PC-9 (cell line): ENCODE results near the gene KLHL25. TPM values are rescaled to one million over a fixed set of nuclear protein-coding genes. Genes with fewer than 3 reads are reported as not detected.

Experiments used
- BruUV-seq: library from RNA; stranded (reverse); fragments of 400-500 nt; replicated peaks from 2 replicates; lab custom pipeline; 2021; lab: Mats Ljungman, UMichigan
- CTCF ChIA-PET: fragments of 300-600 bp; sonication (Branson Sonifier 250); formaldehyde crosslinking; loops from one replicate; lab custom pipeline; 2022; ENCODE audit warnings: antibody characterized with exemption; lab: Charles Lee
- POLR2A ChIA-PET: fragments of 300-600 bp; sonication (Branson Sonifier 250); formaldehyde crosslinking; loops from one replicate; lab custom pipeline; 2022; ENCODE audit warnings: antibody characterized with exemption; ENCODE audit not compliant: unreplicated experiment; lab: Charles Lee
- DNase-seq, 2 experiments: peaks; one replicate each; pipeline versions ENCODE4 v3.0.0 to v3.0.0-alpha.2; 2015 to 2022; ENCODE audit warnings: mixed read lengths in 1 of 2
- H2AFZ ChIP-seq: fragments of 200-600 bp; sonication (generic); 2 replicates; pipeline ENCODE4 v1.8.1; 2017; ENCODE audit warnings: antibody characterized with exemption
- H3F3A ChIP-seq: fragments of 200-600 bp; sonication (generic); 2 replicates; pipeline ENCODE4 v1.8.1; 2017; ENCODE audit warnings: antibody characterized with exemption, mild to moderate bottlenecking, low read depth; ENCODE audit not compliant: insufficient read depth
- H3K27ac ChIP-seq: fragments of 200-600 bp; sonication (generic); 2 replicates; pipeline ENCODE4 v1.6.1; 2016; ENCODE audit warnings: mixed run types
- H3K27me3 ChIP-seq: fragments of 200-600 bp; sonication (generic); 2 replicates; pipeline ENCODE4 v1.6.1; 2016; ENCODE audit warnings: low read depth, mixed run types; ENCODE audit not compliant: insufficient read depth
- H3K36me3 ChIP-seq: fragments of 200-600 bp; sonication (generic); 2 replicates; pipeline ENCODE4 v1.6.1; 2016; ENCODE audit warnings: low read depth, mixed run types
- H3K4me1 ChIP-seq: fragments of 200-600 bp; sonication (generic); replicated peaks from 2 replicates; pipeline ENCODE4 v1.6.1; 2016; ENCODE audit warnings: mixed run types; ENCODE audit not compliant: insufficient read depth
- H3K4me2 ChIP-seq: fragments of 200-600 bp; sonication (generic); 2 replicates; pipeline ENCODE4 v1.6.1; 2017; ENCODE audit warnings: mixed run types
- H3K4me3 ChIP-seq: fragments of 200-600 bp; sonication (generic); 2 replicates; pipeline ENCODE4 v1.6.1; 2016; ENCODE audit warnings: mixed run types
- H3K79me2 ChIP-seq: fragments of 200-600 bp; sonication (generic); 2 replicates; pipeline ENCODE4 v1.6.1; 2017; ENCODE audit warnings: low read depth, mixed run types
- H3K9me2 ChIP-seq: fragments of 200-600 bp; sonication (generic); 2 replicates; pipeline ENCODE4 v1.8.1; 2017; ENCODE audit warnings: mild to moderate bottlenecking; ENCODE audit not compliant: insufficient read depth
- H3K9me3 ChIP-seq: fragments of 200-600 bp; sonication (generic); 2 replicates; pipeline ENCODE4 v1.8.1; 2016; ENCODE audit warnings: low read depth; ENCODE audit not compliant: insufficient read depth
- H4K20me1 ChIP-seq: fragments of 200-600 bp; sonication (generic); 2 replicates; pipeline ENCODE4 v1.8.1; 2017; ENCODE audit not compliant: insufficient read depth
- CTCF ChIP-seq: fragments of 200-600 bp; sonication (generic); conservative IDR thresholded peaks from 2 replicates; pipeline ENCODE4 v1.6.1; 2017; ENCODE audit warnings: mixed run types, antibody characterized with exemption, mild to moderate bottlenecking, moderate library complexity
- EZH2 ChIP-seq: fragments of 200-600 bp; sonication (generic); IDR thresholded peaks from 2 replicates; pipeline ENCODE4 v1.8.0; 2017; ENCODE audit warnings: antibody characterized with exemption, low read depth
- intact Hi-C: fragments of 100-400 bp; cut with micrococcal nuclease; formaldehyde crosslinking; loops from one replicate; pipeline ENCODE4 v1.10.0; 2022; ENCODE audit not compliant: unreplicated experiment
- total RNA-seq: library from RNA; stranded (reverse); gene quantifications from 2 replicates; pipeline ENCODE4 v1.2.3, GENCODE V29; 2021

KLHL25 gene
- total RNA-seq, 1 experiment from 2014 or later: 5.3 TPM

- no peaks in the 10 kb centered on the region for H3K4me1 ChIP-seq
- intact Hi-C loops: no loop called here
Measured at GRCh38 chr15:85733416-85733815, 61.3 kb downstream of the KLHL25 start.

GRCh38 chr15:85730001-85730820, 64.5 kb downstream of the KLHL25 start:
- intact Hi-C loops: loop anchor here (1.0 to 2.0 kb wide), 2 partner anchors 101 to 110 kb away; no protein-coding TSS in a partner anchor
- H2AFZ ChIP-seq: no peak overlapping the region
- TF ChIP-seq CTCF (peak; percentile 84), EZH2 (no peak)
- peaks cover 47% of the 10 kb centered on the region for H3K36me3 ChIP-seq
- peaks cover 20% of the 10 kb centered on the region; the same call in 1 of the 2 replicates for H3F3A ChIP-seq
- no TSS peak for BruUV-seq
- no peak overlapping the region for H3K4me3 ChIP-seq
- no peaks in the 10 kb centered on the region for H4K20me1 ChIP-seq
- ChIA-PET POLR2A (interaction anchor here (0.6 kb wide), 1 partner anchor 63 kb away, joined by 3 read pairs; no protein-coding TSS in a partner anchor), CTCF (no interaction called here)
- no peak overlapping the region for H3K4me2 ChIP-seq
- H3K27ac ChIP-seq: no peak overlapping the region
- no peaks in the 10 kb centered on the region for H3K27me3 ChIP-seq
- no peaks in the 10 kb centered on the region for H3K79me2 ChIP-seq
- H3K9me2 ChIP-seq: no peaks in the 10 kb centered on the region
- no peaks in the 10 kb centered on the region for H3K9me3 ChIP-seq
- peak in 1 of 2 experiments; percentile 29 for DNase-seq
- H3K4me1 ChIP-seq: no peaks in the 10 kb centered on the region

More at GRCh38 chr15:85733416-85733815, 61.3 kb downstream of the KLHL25 start:
- no peak for DNase-seq
- CTCF ChIA-PET: no interaction called here
- POLR2A ChIA-PET: no interaction called here
- H2AFZ ChIP-seq: no peak overlapping the region
- no peak for TF ChIP-seq EZH2
- no peak for TF ChIP-seq CTCF
- H3K27me3 ChIP-seq: no peaks in the 10 kb centered on the region
- no peaks in the 10 kb centered on the region for H3K9me3 ChIP-seq
- H4K20me1 ChIP-seq: no peaks in the 10 kb centered on the region
- H3K4me3 ChIP-seq: no peak overlapping the region
- H3K36me3 ChIP-seq: peaks cover 42% of the 10 kb centered on the region
- no peaks in the 10 kb centered on the region for H3K79me2 ChIP-seq
- no peak overlapping the region for H3K27ac ChIP-seq
- no TSS peak for BruUV-seq
- no peaks in the 10 kb centered on the region for H3K9me2 ChIP-seq
- H3K4me2 ChIP-seq: no peak overlapping the region
- H3F3A ChIP-seq: peaks cover 10% of the 10 kb centered on the region; the same call in 1 of the 2 replicates

- Histone ChIP-seq H3K27me3 (no peaks in the 10 kb centered on the region), H3F3A (peaks cover 23% of the 10 kb centered on the region; the same call in 1 of the 2 replicates), H3K4me3 (no peak overlapping the region), H3K9me3 (no peaks in the 10 kb centered on the region), H2AFZ (no peak overlapping the region), H3K4me2 (no peak overlapping the region), H3K4me1 (no peaks in the 10 kb centered on the region), H3K9me2 (no peaks in the 10 kb centered on the region), H3K79me2 (no peaks in the 10 kb centered on the region), H4K20me1 (no peaks in the 10 kb centered on the region), H3K36me3 (peaks cover 34% of the 10 kb centered on the region), H3K27ac (no peak overlapping the region)
- ChIA-PET POLR2A (no interaction called here), CTCF (no interaction called here)
- TF ChIP-seq EZH2 (no peak), CTCF (no peak)
- DNase-seq: no peak
- BruUV-seq: no TSS peak
- intact Hi-C loops: loop anchor here (10.0 kb wide), 1 partner anchor 432 kb away; no protein-coding TSS in a partner anchor
Measured at GRCh38 chr15:85727068-85727467, 67.7 kb downstream of the KLHL25 start.
